ENCODE measurements around the gene ZNF211.
A peak's percentile ranks its signal among the peaks of the same experiment; 100 is the strongest.

Gene ZNF211

DNA sequence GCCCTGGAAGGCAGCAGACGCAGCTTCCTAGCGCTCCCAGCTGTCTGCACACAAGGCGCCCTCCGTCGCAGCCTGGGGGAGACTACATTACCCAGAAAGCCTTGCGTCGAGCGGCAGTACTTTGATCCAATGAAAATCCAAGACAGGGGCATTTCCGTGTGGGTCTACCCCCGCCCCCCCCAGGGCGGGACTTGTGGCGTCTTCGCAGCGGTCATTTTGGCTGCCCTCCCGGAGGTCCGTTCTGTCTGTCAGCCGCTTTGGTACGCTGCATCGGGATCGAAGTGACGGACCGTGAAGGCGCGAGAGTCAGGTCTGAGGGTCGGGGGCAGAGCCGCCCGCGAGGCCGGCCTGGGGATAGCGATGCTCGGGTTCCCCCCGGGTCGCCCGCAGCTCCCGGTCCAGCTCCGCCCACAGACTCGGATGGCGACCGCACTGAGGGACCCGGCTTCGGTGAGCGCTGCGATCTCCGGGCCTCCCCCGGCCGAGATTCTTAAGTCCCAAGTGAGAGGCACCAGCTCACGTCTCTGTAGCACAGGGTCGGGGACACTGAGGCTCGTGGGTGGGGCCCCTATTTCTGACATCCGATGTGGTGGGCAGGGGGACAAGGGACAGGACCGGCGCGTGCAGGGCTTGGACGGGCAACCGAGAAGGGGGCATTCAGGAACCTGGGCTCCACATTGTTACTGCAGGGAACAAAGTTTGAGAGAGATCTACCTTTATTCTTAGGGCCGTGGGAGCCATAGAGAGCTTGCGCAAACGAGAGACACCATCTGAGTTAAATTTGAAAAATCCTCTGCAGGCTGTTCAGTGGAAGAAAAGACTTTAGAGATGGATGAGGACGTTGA lies at the start of gene ZNF211:
TSS of gene ZNF211 (plus strand) at position 182 of the 845 bp plus-strand sequence. CDS start at position 361, 179 bp downstream.
- peak; percentile 94 for DNase-seq (ENCODE audit: low spot score)

DNA sequence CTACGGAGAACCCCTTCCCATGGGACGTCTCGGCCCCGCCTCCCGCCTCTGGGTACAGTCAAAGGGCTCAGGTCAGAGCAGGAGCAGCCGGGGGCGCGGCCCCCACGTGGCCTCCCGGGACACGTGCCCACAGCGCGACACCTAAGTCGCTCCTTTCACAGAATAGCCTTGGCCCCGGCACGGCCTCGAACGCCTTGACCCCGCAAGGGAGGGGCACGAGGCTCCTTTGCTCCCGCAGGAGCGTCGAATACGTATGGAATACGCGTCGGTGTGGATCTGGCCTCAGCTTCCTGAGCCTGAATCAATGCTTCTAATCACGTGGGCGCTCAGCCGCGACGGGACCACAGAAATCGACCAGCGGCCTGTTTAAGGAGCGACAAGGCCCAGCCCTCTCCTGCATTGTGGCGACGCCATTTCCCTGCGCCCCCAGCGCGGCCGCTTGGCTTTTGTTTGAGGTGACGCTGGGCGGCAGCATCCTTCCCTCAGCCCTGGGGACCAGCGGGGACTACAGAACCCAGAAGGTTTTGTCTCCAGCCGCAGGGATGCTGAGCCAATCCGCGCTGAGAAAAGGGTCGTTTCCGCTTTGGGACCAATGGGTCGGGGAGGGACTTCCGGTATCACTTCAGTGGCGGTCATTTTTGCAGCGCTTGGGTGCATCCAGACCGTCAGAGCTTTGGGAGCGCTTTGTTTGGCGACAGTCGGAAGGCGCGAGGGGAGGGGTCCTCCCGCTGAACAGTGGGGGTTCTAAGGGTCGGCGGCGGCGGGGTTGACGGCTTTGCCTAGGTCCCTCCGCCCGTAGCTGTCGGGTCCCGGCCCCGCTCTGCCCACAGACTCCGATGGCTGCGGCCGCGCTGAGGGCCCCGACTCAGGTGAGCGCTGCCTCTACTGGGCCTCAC lies 49.2 kb upstream of the ZNF211 start, which contains the start of gene ZIK1:
TSS of gene ZIK1 (plus strand) at position 625 of the 896 bp plus-strand sequence. CDS start at position 837, 212 bp downstream.
- DNase-seq (ENCODE audit: low spot score), result peak; percentile 95

DNA sequence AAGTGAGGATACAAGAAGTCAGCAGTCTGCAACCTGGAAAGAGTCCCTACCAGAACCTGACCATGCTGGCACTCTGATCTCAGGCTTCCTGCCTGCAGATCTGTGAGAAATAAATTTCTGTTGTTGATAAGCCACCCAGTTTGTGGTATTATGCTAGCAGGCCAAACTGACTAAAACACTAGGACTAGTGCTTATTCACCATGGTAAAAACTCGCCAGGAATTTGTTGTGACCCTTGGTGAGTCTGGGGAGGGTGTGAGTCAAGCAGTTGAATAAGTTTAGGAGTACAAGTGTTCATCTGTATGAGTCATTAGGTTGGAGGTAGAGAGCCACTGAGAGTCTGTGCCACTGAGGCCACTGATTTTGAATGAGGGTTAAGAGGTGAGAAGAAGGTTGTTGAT lies 45.4 kb upstream of the ZNF211 start:
- no peak for DNase-seq (ENCODE audit: low spot score)

DNA sequence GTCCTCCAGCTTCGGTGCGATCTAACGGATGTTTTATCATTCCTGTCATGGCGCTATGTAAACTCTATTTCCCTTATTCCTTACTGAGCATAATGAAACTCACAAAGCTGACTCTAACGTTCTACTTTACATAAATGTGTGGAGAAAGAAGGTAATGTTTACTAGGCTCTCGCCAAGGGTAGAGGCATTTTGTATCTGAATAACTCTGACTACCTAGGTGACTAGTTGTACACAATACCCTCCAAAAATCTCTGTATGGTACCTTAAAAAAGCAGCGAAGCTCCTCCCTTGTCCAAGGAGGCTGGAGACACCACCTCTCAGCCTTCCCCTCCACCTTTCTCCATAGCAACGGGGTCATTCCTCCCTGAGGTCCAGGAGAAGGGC lies 33.6 kb upstream of the ZNF211 start:
- DNase-seq (ENCODE audit: low spot score), result no peak

DNA sequence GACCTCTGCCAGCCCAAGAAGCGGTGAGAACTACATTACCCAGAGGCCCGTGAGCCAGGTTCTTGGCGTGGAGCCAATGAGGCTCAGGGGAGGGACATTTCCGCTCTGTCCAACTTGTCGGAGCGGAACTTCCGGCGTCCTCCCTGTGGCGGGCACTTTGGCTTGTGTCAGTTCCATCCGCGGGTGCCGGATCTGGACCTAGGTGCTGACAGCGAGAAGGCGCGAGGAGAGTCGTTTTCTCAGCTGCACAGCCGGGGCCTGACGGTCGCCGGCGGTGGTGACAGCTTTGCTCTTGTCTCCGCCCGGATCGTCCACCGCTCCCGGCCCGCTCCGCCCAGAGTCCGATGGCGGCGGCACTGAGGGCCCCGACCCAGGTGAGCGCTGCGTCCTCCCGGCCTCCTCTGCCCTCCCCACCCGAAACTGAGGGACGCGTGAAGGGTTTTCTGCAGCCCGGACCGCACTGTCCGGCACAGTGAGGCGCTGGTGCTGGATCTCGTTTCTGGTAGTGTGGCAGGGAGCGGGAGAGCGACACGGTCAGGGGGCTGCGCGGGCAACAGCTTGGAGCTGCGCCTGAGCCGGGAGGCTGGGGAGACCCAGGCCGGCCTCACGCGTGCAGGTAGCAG lies 33.1 kb upstream of the ZNF211 start, which contains the start of gene ZNF530:
TSS of gene ZNF530 (plus strand) at position 125 of the 623 bp plus-strand sequence. CDS start 4,461 bp downstream, outside the sequence.
- DNase-seq (ENCODE audit: low spot score), result peak; percentile 87

GRCh38 chr19:57606931-57607330 lies 26.0 kb upstream of the ZNF211 start:
- DNase-seq (ENCODE audit: low spot score), result no peak

- DNase-seq (ENCODE audit: low spot score), result no peak
These were observed 21.9 kb upstream of the ZNF211 start for GRCh38 chr19:57611113-57611512.

- DNase-seq (ENCODE audit: low spot score), result peak; percentile 84
These were observed 18.8 kb upstream of the ZNF211 start, which contains the start of gene ZNF134 for GRCh38 chr19:57613941-57614743. TSS of gene ZNF134 (plus strand) at chr19:57614242. CDS start at chr19:57619469, 5,227 bp downstream.

GRCh38 chr19:57615346-57615745 lies 17.6 kb upstream of the ZNF211 start:
- no peak for DNase-seq (ENCODE audit: low spot score)

- DNase-seq (ENCODE audit: low spot score), result no peak
These were observed 12.2 kb upstream of the ZNF211 start for GRCh38 chr19:57620673-57621348.

- no peak for DNase-seq (ENCODE audit: low spot score)
These were observed 9.9 kb upstream of the ZNF211 start for GRCh38 chr19:57623091-57623490.

DNA sequence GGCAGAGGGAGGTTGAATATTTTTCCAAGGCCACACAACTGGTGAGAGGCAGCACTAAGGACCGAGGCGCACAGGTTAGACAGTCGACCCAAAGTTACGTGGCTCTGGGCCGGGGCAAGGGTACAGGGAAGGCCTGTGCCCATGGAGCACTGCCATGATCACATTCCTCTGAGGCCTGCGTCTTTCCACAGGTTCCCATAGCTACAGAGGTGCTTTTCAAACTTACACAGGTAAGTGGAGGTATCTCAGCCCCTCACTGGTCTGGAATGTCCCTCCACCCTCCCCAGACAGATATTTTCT lies 814 bp downstream of the ZNF211 start:
- no peak for DNase-seq (ENCODE audit: low spot score)

DNA sequence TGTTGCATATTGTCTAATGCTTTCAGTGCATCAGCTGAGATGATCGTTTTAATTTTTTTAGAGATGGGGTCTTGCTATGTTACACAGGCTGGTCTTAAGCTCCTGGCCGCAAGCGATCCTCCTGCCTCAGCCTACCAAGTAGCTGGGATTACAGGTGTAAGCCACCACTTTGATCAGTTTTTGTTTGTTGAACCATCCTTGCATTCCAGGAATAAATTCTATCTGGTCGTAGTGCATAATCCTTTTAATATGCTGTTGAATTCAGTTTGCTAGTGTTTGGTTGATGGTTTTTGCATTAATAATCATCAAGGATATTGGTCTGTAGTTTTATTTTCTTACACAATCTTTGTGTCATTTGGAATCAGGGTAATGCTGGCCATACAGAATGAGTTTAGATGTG lies 4.4 kb downstream of the ZNF211 start:
- no peak for DNase-seq (ENCODE audit: low spot score)

DNA sequence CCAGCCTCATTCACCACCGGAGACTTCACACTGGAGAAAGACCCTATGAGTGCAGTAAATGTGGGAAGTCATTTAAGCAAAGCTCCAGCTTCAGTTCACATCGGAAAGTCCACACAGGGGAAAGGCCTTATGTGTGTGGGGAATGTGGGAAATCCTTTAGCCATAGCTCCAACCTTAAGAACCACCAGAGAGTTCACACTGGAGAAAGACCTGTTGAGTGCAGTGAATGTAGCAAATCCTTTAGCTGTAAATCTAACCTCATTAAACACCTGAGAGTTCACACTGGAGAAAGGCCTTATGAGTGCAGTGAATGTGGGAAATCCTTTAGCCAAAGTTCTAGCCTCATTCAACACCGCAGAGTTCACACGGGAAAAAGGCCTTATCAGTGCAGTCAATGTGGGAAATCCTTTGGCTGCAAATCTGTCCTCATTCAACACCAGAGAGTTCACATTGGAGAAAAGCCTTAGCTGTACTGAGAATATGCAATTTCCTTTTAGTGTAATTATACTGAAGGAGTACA lies 8.8 kb downstream of the ZNF211 start:
- DNase-seq (ENCODE audit: low spot score), result no peak

- no peak for DNase-seq (ENCODE audit: low spot score)
These were observed 9.6 kb downstream of the ZNF211 start for GRCh38 chr19:57642396-57643046.

GRCh38 chr19:57643734-57644133 lies 10.8 kb downstream of the ZNF211 start:
- no peak for DNase-seq (ENCODE audit: low spot score)

- DNase-seq (ENCODE audit: low spot score), result no peak
These were observed 15.5 kb downstream of the ZNF211 start for GRCh38 chr19:57648331-57649003.

DNA sequence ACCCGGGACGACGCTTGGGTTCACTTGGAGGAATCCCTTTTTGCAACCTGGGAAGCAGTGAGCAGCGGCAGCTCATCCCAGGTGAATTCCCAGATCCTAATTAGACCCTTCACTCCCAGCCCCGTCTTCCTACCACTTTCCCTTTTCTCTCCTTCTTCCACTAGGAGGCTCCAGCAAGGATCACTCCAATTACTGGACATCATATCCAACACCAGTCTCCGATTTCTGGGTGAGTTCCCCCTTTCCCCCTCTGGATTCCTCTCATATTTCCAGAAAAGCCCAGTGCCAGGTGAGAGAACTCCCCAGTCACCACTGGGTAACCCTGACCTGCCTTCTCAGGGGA lies 18.7 kb downstream of the ZNF211 start:
- no peak for DNase-seq (ENCODE audit: low spot score)

- DNase-seq (ENCODE audit: low spot score), result no peak
These were observed 20.7 kb downstream of the ZNF211 start for GRCh38 chr19:57653689-57654088.

GRCh38 chr19:57655443-57655842 lies 22.5 kb downstream of the ZNF211 start:
- no peak for DNase-seq (ENCODE audit: low spot score)
